ENCODE measurements around the gene MYEF2. TPM values are rescaled to one million over a fixed set of nuclear protein-coding genes. Genes with fewer than 3 reads are reported as not detected.
A peak's percentile ranks its signal among the peaks of the same experiment; 100 is the strongest.

MYEF2 gene
- total and polyA plus RNA-seq, 2 of the 8 experiments (the other 6 are each of a cell fraction or from before 2014, with no cell fraction given) = 18.9 to 79.2 TPM

- 0 out of 2 replicates have a peak, but pooled peaks have one; percentile 11 for TF ChIP-seq KDM1A (IDR thresholded peaks at IDR 0.05; ENCODE audit: borderline replicate concordance, low read length)
- no peak for TF ChIP-seq SIX5 (IDR thresholded peaks at IDR 0.05; ENCODE audit: low read depth, low read length)
- TF ChIP-seq POLR2AphosphoS5 (IDR thresholded peaks at IDR 0.05; ENCODE audit: low read depth, low read length) = peak; percentile 85; the same call in 1 of the 2 replicates
- TF ChIP-seq KDM4A (IDR thresholded peaks at IDR 0.05; ENCODE audit: low read depth, low read length, severe bottlenecking) = peak; percentile 84
- peak; percentile 86 for TF ChIP-seq ASH2L (IDR thresholded peaks at IDR 0.05; ENCODE audit: low read length)
- TF ChIP-seq HDAC6 (IDR thresholded peaks at IDR 0.05; ENCODE audit: low read depth, low read length) = no peak
- peak; percentile 98 for TF ChIP-seq CHD2 (IDR thresholded peaks at IDR 0.05; ENCODE audit: low read length)
Measured at GRCh38 chr15:48177766-48178647, at the start of gene MYEF2 (continued).
